ENCODE data around the gene KCNAB1. TPM values are rescaled to one million over a fixed set of nuclear protein-coding genes. Genes with fewer than 3 reads are reported as not detected.

The KCNAB1 gene
- total RNA-seq, 2 donors from 2014 or later: not detected

GRCh38 chr3:156478891-156479290, 358.5 kb downstream of the KCNAB1 start:
- ATAC-seq (no peak), DNase-seq (ENCODE audit: low spot score in 2 of 2) (no peak)
- H3K9me3 Mint-ChIP-seq: no peaks in the 10 kb centered on the region
- no peak overlapping the region for H3K27ac Mint-ChIP-seq
- no peaks in the 10 kb centered on the region for H3K36me3 Mint-ChIP-seq

- H3K9me3 Mint-ChIP-seq: no peaks in the 10 kb centered on the region
- ATAC-seq (no peak), DNase-seq (ENCODE audit: low spot score in 2 of 2) (no peak)
- H3K27ac Mint-ChIP-seq: no peak overlapping the region
- H3K36me3 Mint-ChIP-seq: no peaks in the 10 kb centered on the region
These were observed 359.2 kb downstream of the KCNAB1 start for GRCh38 chr3:156479604-156480003.

GRCh38 chr3:156480949-156481348, 360.6 kb downstream of the KCNAB1 start:
- no peak overlapping the region for H3K27ac Mint-ChIP-seq
- no peaks in the 10 kb centered on the region for H3K9me3 Mint-ChIP-seq
- H3K36me3 Mint-ChIP-seq: no peaks in the 10 kb centered on the region
- ATAC-seq (no peak), DNase-seq (ENCODE audit: low spot score in 2 of 2) (no peak)

- DNase-seq (ENCODE audit: low spot score in 2 of 2) (no peak), ATAC-seq (no peak)
- Mint-ChIP-seq H3K9me3 (no peaks in the 10 kb centered on the region), H3K27ac (no peak overlapping the region), H3K36me3 (no peaks in the 10 kb centered on the region)
These were observed 362.6 kb downstream of the KCNAB1 start for GRCh38 chr3:156483002-156483401.

- no peaks in the 10 kb centered on the region for H3K9me3 Mint-ChIP-seq
- H3K27ac Mint-ChIP-seq: peak overlapping the region; percentile 80 to 81
- DNase-seq (ENCODE audit: low spot score in 2 of 2): no peak
- ATAC-seq: peak; percentile 88 to 89
- no peaks in the 10 kb centered on the region for H3K36me3 Mint-ChIP-seq
These were observed 363.0 kb downstream of the KCNAB1 start for GRCh38 chr3:156483426-156483825.

GRCh38 chr3:156483961-156484787, 363.8 kb downstream of the KCNAB1 start:
- H3K27ac Mint-ChIP-seq: peak overlapping the region; percentile 33 to 81
- no peaks in the 10 kb centered on the region for H3K36me3 Mint-ChIP-seq
- H3K9me3 Mint-ChIP-seq: no peaks in the 10 kb centered on the region
- peak; percentile 45 to 55 for DNase-seq (ENCODE audit: low spot score in 2 of 2)
- ATAC-seq: peak; percentile 84 to 85

- no peaks in the 10 kb centered on the region for H3K9me3 Mint-ChIP-seq
- ATAC-seq: no peak
These were observed 368.4 kb downstream of the KCNAB1 start for GRCh38 chr3:156488767-156489166.

GRCh38 chr3:156489462-156489911, 369.1 kb downstream of the KCNAB1 start:
- Mint-ChIP-seq H3K27ac (no peak overlapping the region), H3K9me3 (no peaks in the 10 kb centered on the region), H3K36me3 (no peaks in the 10 kb centered on the region)
- ATAC-seq (no peak), DNase-seq (ENCODE audit: low spot score in 2 of 2) (no peak)

More at GRCh38 chr3:156488767-156489166, 368.4 kb downstream of the KCNAB1 start:
- DNase-seq (ENCODE audit: low spot score in 2 of 2): no peak
- Mint-ChIP-seq H3K27ac (no peak overlapping the region), H3K36me3 (no peaks in the 10 kb centered on the region)

GRCh38 chr3:156491192-156491591, 370.8 kb downstream of the KCNAB1 start:
- DNase-seq (ENCODE audit: low spot score in 2 of 2) (no peak), ATAC-seq (no peak)
- Mint-ChIP-seq H3K36me3 (no peaks in the 10 kb centered on the region), H3K27ac (no peak overlapping the region), H3K9me3 (no peaks in the 10 kb centered on the region)

- H3K9me3 Mint-ChIP-seq: peaks cover 0 to 4% of the 10 kb centered on the region in 2 donors
- ATAC-seq (no peak), DNase-seq (ENCODE audit: low spot score in 2 of 2) (no peak)
- H3K27ac Mint-ChIP-seq: no peak overlapping the region
- no peaks in the 10 kb centered on the region for H3K36me3 Mint-ChIP-seq
These were observed 372.5 kb downstream of the KCNAB1 start for GRCh38 chr3:156492801-156493261.

GRCh38 chr3:156493887-156494286, 373.5 kb downstream of the KCNAB1 start:
- DNase-seq (ENCODE audit: low spot score in 2 of 2): no peak
- H3K36me3 Mint-ChIP-seq: no peaks in the 10 kb centered on the region

GRCh38 chr3:156495816-156496215, 375.4 kb downstream of the KCNAB1 start:
- ATAC-seq: no peak

More at GRCh38 chr3:156493887-156494286, 373.5 kb downstream of the KCNAB1 start:
- Mint-ChIP-seq H3K9me3 (peaks cover 6 to 8% of the 10 kb centered on the region in 2 donors), H3K27ac (no peak overlapping the region)
- no peak for ATAC-seq

GRCh38 chr3:156497326-156497725, 376.9 kb downstream of the KCNAB1 start:
- Mint-ChIP-seq H3K9me3 (peaks cover 6 to 8% of the 10 kb centered on the region in 2 donors), H3K36me3 (no peaks in the 10 kb centered on the region), H3K27ac (no peak overlapping the region)
- ATAC-seq (no peak), DNase-seq (ENCODE audit: low spot score in 2 of 2) (no peak)

More at GRCh38 chr3:156495816-156496215, 375.4 kb downstream of the KCNAB1 start:
- H3K27ac Mint-ChIP-seq: no peak overlapping the region
- no peaks in the 10 kb centered on the region for H3K36me3 Mint-ChIP-seq
- no peak for DNase-seq (ENCODE audit: low spot score in 2 of 2)
- peaks cover 6 to 8% of the 10 kb centered on the region in 2 donors for H3K9me3 Mint-ChIP-seq

- Mint-ChIP-seq H3K36me3 (no peaks in the 10 kb centered on the region), H3K9me3 (peaks cover 6 to 8% of the 10 kb centered on the region in 2 donors), H3K27ac (no peak overlapping the region)
- ATAC-seq (no peak), DNase-seq (ENCODE audit: low spot score in 2 of 2) (no peak)
These were observed 377.9 kb downstream of the KCNAB1 start for GRCh38 chr3:156498307-156498706.

GRCh38 chr3:156507285-156507684, 386.9 kb downstream of the KCNAB1 start:
- ATAC-seq: peak; percentile 83 to 90
- Mint-ChIP-seq H3K36me3 (peaks cover 0 to 8% of the 10 kb centered on the region in 2 donors), H3K27ac (no peak overlapping the region), H3K9me3 (peaks cover 0 to 7% of the 10 kb centered on the region in 2 donors)
- DNase-seq (ENCODE audit: low spot score in 2 of 2): no peak

- Mint-ChIP-seq H3K27ac (no peak overlapping the region), H3K36me3 (peaks cover 0 to 6% of the 10 kb centered on the region in 2 donors), H3K9me3 (peaks cover 0 to 5% of the 10 kb centered on the region in 2 donors)
- peak; percentile 57 to 60 for ATAC-seq
- DNase-seq (ENCODE audit: low spot score in 2 of 2): no peak
These were observed 389.1 kb downstream of the KCNAB1 start for GRCh38 chr3:156509189-156510174.

All from activated naive CD4-positive, alpha-beta T cell treated with anti-CD3 and anti-CD28 coated beads, Interleukin-2, amount 50 U/mL, for 72 hours (primary cell).